HG03097 (cell line): Measurements from ENCODE around the gene CRKL.

ENCODE experiments used
- ATAC-seq: cut with Tn5 transposase; IDR thresholded peaks from one replicate; pipeline ENCODE4 v1.9.1; 2021; ENCODE audit not compliant: unreplicated experiment, low FRiP score

CRKL gene

DNA sequence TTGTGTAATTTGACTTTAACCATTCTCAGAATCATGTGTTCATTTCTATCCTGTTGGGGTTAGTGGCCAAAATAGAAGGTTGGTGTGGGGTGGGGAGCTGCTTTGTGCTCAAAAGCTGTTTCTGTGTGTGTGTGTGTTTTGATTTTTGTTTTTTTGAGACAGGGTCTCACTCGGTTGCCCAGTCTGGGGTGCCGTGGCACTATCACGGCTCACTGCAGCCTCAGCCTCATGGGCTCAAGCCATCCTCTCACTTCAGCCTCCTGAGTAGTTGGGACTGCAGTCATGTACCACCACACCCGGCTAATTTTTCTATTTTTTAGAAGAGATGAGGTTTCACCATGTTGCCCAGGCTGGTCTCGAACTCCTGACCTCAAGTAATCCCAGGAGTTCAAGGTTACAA is 31.8 kb downstream of the CRKL start:
- ATAC-seq: no peak

DNA sequence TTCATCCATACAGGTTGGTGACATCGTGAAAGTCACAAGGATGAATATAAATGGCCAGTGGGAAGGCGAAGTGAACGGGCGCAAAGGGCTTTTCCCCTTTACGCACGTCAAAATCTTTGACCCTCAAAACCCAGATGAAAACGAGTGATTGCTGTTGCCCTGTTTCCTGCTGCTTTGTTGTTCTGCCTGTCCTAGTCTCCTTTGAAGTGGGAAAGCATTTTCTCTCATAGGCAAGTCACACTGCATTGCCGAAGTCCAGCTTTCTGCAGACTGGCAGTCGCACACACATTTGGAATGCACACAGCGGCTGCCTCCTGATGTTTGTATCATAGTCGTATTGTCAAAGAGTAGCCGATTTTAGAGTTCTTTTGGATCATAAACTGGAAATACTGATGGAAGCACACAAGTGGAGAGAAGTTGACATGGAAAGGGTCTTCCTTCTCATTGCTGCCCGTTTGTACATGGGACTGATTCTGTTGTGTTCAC is 32.5 kb downstream of the CRKL start:
- ATAC-seq: no peak

DNA sequence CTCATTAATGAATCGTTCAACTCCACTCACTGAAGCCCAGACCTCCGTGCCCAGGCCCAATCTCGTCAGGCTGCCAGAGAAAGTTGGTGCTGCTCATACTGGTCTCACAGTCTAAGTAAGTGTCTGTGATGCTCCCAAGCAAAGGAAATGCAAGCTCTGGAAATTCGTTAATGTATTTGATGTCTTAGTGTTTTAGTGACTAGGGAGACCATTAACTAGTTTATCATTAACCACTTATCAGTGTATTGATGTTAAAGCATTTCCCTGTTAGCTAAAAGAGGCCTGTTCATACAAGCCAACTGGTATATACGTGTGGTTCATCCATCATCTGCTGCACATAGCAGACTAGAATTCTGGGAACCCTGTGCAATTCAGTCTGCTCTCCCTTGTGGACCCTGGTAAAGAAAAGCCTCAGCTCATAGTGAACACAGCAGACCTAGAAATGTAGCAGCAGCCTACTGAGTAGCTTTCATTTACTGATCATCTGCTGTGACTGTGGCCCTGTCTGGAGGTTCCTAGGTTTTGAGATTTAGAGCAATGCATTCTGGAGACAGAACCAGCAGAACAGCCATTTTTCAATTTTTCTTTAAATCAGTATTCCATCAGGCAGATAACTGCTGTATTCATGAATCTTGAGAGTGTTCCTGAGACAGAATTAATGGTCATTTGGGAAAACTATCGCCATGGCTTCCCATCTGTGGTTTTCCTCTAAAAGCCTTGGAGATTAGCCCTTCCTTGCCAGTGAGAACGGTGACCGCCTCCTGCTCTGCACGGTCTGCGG is 34.1 kb downstream of the CRKL start:
- no peak for ATAC-seq

DNA sequence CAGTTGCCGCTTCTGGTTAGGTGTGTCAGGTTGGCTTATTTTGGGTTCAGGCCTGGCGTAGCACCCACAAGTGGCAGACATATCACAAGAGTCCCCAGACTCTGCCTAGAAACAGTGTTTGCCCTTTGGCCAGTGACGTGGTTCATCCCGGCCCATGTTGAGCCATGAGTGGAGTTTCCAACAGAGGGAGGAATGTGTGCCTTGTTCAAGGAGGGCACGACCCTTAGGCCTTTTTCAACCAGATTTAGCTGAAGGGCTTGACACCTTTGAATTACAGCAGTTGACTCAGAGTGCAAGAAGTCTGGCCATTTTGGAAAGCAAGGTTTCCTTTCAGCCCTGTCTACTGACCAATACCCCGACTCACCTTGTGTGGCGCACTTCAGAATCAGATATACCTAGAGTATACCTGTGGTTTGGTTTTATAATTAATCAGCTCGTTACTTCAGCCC is 34.7 kb downstream of the CRKL start:
- no peak for ATAC-seq

DNA sequence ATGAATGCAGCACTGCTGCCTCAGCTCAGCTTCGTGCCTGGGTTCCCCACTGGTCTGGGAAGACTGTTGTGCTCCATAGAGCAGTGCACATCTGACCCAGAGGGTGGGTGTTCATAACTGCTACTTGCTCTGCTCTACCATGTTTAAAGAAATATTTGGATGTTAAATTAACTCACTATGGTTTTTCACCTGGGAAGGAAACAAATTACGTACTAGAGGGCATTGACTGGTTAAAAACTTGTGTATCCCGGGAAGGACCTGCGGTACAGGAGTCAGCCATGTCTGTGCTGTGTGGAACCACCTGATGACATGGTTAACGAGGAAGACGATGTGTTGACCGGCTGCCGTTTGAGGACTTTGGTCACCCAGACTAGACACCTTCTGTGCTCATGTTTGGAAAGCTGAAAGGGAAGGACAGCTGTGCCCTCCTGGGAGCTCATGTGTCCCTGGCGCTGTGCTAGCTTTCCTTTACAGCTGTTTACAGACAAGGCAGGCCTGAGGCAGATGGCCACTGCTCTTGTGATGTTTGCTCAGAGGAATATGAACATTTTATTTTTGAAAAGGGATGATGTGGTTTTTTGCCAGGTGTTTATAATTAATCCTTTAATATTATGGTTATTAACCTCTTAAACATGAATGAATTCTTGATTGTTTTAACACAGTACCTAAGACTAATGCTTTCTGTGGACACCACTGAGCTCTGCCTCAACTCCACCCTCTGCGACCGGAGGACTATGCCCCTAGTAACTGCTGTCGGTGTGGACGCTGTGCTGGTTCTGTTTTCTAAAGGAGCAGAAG is 35.5 kb downstream of the CRKL start:
- ATAC-seq: no peak

DNA sequence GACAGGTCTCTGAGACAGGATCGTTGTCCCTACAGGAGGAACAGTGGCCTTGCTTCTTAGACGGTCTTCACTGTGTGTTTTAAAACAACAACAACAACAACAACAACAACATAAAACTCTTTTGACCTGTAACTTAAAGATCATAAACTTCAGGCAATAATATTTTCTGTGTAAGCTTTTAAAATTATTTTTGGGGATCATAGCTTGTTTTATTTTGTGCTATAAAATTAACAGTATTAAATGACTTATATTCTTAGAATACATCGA is 36.1 kb downstream of the CRKL start:
- no peak for ATAC-seq

DNA sequence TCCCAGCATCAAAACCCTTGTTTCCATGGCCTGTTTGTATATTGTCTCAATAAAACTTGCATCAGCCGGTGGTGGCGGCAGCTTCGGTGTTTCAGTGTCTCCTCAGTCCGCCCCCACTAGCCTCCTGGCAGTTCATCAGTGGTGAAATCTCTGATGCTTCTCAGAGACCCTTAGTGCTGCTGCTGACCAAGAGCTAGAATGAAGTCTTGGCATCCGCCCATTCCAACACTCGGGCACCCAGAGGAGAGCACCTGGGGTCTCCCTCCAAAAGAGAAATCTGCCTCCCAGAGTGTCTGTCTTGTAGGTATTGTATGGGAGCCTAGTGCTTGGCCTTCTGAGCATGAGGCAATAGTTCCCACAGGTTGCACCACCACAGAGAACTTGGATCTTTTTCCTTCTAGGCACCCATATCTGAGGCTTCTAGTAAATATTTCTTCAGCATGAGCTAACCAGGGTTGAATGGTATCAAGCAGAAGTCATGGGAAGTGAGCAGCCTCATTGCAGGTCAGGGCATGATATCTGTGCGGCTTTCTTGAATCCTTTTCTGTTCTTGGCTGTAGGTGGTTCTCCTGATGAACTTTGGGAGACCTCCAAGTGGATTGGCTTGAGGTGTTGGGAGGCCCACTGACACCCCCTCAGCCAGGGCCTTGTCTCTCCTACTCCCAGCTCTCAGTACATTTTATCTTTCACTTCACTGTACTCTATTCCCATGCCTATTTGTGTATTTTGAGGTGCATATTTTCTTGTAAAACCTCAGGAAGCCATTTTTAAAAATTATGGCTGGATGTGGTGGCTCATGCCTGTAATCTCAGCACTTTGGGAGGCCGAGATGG is 36.7 kb downstream of the CRKL start:
- no peak for ATAC-seq

DNA sequence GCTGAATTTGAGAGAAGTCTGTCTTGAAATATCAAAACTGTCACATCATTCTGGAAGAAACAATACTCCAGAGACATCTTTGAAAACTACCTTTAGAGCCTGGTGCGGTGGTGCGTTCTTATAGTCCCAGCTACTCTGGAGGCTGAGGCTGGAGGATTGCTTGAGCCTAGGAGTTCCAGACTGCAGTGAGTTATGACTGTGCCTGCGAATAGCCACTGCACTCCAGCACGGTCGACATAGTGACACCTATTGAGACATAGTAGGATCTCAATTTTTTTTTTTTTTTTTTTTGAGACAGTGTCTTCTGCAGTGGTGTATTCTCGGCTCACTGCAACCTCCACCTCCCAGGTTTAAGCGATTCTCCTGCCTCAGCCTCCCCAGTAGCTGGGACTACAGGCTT is 38.3 kb downstream of the CRKL start:
- no peak for ATAC-seq

DNA sequence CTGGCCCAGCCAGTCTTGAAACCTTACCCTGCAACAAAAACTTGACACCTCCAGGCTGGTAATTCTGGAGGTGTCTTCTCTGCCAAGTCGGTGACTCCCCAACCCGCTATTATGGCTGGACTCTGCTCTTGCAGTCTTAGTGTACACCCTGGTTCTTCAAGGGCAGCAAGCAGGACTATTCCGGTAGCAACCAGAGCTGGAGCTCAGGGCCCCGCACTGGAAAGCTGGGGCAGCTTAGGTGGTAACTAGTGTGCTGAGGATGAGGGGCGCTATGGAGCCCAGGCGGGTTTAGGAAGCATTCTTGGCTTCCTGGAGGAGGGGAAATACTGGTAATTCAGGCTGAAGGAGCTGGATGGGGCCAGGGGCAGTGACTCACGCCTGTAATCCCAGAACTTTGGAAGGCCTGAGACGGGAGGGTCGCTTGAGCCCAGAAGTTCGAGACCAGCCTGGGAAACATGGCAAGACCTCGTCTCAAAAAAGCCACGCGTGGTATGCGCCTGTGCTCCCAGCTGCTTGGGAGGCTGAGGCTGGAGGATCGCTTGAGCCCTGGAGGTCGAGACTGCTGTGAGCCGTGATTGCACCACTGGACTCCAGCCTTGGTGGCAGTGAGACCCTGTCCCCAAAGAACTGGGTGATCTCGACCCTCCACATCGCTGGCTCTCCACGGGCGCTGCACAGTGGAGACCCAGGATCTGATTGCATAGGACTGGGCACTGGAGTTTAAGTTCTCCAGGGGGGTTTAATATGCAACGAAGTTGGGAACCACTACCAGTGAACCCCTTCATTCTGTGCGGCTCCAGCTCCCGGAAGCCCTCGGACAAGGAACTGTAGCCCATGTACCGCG is 39.3 kb downstream of the CRKL start:
- no peak for ATAC-seq

DNA sequence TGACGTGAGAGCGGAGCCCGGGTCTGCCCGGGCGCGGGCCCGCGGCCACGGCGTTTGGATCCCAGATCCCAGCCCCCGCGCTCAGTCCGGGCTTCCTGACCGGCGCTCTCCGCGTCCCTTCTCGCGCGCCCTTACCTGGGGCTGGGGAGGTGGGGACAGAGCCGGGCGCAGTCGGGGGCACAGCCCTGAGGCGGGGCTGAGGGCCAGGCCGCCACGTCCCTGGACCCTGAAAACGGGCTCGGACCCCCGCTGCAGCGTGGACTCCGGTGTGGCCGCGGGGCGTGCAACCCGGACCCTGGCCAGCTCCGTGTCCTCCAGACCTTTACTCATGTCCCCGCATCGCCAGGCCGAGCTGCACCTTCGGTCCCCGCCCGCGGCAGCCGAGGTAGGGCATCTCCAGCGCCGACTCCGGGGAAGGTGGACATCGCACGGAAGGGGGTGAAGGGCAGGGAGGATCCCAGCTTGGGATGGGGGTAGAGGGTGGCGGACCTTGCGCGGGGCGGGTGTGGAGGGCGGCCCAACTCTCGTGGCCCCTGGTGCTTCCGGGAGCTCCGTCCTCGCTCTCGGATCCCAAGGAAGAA is 40.0 kb downstream of the CRKL start:
- ATAC-seq: no peak

DNA sequence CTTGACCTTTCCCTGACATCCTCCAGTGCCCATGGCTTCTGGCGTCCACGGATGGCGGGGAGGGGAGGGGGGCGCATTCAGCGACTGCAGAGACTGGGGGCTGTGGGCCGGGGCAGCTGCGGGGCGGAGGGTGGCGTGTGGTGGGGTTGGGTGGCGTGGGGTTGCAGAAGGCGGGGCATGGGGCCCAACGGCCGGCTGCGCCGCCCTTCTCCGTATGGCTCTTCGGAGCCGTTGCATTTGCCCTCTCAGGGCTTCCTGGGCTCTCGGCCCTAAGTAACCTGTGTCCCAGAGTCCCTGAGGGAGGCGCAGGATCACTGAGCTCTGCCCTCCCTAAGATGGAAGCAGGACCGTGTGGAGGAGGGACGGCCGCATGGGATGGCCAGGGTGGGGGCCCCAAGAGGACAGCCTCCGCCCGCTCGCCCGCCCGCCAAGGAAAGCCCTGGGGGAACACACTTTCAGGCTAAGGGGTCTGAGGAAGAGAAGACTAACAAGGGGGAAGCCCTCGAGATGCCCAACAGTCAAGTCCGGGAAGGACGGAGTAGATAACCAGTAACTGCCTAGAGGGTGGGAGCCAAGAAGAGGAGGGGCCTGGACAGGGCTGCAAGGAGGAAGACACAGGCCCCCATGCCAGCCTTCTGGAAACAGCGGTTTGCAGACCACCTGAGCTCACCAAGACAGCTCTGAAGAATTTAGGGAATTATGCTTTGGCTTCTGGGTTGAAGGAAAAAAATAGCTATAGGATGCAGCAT is 40.6 kb downstream of the CRKL start:
- no peak for ATAC-seq

DNA sequence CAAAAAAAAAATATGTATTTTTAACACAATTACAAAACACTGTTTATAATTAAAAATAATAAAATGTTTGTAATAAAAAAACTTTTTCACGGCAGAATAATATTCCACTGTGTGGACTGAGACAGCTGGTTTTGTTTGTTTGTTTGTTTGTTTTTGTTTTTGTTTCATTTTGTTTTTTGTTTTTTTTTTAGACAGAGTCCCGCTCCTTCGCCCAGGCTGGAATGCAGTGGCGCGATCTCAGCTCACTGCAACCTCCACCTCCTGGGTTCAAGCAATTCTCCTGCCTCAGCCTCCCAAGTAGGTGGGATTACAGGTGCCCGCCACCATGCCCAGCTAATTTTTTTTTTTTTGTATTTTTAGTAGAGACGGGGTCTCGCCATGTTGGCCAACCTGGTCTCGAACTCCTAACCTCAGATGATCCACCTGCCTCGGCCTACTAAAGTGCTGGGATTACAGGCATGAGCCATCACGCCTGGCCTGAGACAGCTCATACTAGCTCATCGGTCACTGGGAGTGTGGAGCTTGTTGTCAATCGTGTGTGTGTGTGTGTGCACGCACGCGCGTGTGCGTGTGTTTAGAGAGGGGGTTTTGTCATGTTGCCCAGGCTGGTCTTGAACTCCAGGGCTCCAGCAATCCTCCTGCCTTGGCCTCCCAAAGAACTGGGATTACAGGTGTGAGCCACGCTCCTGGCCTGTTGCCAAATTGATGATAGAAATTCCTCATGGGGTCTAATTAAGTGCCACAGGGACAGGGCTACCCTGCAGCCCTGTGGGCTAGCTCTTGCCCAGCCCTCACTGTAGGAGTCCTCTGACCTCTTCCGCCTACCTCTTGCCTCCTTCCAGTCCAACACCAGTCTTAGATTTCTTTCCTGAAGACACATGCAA is 42.6 kb downstream of the CRKL start:
- no peak for ATAC-seq

DNA sequence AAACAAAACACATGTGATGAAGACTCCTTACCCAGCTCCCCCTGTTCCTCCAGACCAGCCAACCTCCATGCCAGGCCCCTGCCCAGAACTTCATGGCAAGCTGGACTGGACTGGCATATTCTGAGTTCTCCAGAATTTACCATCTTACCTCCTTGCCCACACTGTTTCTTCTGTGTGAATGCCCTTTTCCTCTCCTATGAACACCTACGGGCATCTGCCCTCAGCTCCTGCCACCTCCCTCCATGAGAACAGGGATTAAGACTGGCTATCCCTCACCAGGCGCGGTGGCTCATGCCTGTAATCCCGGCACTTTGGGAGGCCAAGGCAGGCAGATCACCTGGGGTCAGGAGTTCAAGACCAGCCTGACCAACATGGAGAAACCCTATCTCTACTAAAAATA is 43.4 kb downstream of the CRKL start:
- ATAC-seq: no peak

DNA sequence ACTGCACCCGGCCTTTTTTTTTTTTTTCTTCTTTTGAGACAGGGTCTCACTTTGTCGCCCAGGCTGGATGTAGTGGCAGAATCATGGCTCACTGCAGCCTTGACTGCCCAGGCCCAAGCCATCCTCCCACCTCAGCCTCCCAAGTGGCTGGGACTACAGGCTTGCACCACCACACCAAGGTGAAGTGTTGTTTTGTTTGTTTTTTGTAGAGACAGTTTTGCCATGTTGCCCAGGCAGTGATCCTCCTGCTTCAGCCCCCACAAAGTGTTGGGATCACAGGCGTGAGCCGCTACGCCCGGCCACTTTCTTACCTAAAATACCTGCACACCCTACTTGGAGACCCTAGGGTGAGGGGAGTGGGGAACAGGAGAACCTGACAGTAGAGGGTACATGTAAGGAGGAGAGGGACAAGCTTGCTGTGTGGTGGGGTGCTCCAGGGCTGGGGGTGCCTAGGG is 45.3 kb downstream of the CRKL start:
- ATAC-seq: no peak

DNA sequence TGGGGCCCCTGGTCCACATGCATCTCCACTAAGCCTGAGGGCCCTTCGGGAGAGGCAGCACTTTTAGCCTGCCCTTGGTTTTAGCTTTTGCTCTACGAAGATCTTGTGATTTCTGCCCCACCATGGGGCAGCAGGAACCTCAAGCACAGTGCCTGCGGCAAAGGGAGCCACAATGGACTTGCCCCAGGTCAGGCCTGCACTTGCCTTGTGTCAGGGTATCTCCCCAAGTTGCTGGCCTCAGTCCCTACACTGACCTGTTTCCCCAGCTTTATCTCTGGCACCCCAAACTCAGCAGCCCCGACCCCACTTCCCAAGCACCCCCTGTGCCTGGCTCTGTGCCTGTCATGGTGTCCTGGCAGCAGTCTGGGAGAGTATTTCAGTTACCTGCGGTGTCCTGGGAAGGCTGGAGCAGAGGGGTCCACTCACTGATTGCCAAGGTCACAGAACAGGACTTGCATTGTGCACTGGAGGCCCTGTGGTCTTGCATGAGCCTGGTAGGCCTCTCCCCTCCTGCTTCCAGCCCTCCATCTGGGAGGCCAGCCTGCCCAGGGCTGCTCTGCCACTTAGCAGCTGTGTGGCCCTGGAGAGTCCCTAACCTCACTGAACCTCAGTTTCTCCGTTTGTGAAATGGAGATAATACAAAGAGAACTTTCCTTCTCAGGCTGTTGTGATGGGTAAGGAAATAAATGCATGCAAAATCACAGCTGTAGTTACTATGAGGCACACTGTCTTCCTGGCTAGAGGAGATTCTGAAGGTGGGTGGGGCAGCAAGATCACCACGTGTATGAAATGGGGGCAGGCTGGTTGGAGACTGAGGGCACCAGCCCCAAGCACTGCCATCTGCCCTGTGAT is 46.2 kb downstream of the CRKL start:
- ATAC-seq: no peak

DNA sequence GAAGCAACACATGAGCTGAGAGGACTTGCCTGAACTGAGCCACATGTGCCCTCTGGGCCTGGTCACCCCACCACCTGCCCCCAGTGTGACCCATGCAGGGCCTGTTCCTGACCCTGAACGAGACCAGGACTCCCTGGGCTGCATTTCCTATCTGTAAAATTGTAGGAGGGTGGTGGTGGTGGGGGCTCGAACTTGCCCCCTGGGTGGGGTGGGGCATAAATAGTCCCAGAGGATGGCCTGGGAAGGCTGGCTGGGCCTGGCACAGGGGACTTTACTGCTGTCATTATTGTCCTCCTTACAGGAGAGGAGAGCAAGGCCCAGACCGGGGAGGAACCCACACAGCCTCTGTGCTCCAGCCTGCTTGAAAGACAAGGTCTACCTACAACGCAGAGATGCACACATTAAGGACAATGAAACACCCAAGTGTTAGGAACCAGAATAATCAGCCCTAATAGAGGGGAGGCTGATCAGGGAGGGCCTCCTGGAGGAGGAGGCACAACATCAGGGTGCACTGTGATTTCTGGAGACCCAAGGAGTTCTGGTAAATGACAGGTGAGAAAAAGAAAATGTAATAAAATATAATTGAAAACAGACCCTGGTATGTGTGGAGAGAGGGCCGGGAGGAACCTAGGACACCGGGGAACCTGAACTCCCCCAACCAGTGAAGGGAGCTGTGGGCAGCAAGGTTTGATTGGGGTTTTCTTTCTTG is 47.0 kb downstream of the CRKL start:
- ATAC-seq: no peak

DNA sequence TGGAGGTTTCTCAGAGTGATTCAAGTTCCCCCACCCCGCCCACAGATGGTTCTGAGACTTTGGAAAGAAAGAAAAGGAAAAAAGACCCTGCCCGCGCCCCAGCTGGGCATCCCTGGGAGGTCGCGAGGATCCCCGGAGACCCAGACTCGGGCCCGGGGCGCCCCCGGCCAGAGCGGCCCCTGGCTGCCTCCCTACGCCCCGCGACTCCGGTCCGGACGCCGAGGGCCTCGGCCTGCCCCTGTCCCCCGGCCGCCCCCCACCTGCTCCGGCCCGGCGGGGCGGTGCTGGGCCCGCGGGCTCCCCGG is 47.5 kb downstream of the CRKL start:
- ATAC-seq: no peak
